SK-N-SH treated with all-trans-retinoic acid at 6 μM for 48 hours (cell line): ENCODE data around the gene CEP63.

Source experiments
- ATAC-seq: fragments of 200-7000 bp; cut with Tn5 transposase; 3 replicates; pipeline ENCODE4 v1.9.1; 2020; ENCODE audit warnings: mild to moderate bottlenecking, moderate library complexity
- ARNTL ChIP-seq: fragments of 450-650 bp; formaldehyde crosslinking; IDR thresholded peaks from 2 replicates; pipeline ENCODE4 v1.5.0; 2020; ENCODE audit warnings: low read depth, mild to moderate bottlenecking, moderate library complexity, borderline replicate concordance
- BACH2 ChIP-seq: fragments of 250-450 bp; sonication (Bioruptor Pico); IDR thresholded peaks from 2 replicates; pipeline ENCODE4 v1.9.0; 2021; ENCODE audit warnings: mild to moderate bottlenecking, borderline replicate concordance
- CREB5 ChIP-seq: fragments of 250-450 bp; sonication (Bioruptor Pico); IDR thresholded peaks from 2 replicates; pipeline ENCODE4 v1.5.1; 2020; ENCODE audit warnings: low read depth, mild to moderate bottlenecking, moderate library complexity
- CSDC2 ChIP-seq: fragments of 250-450 bp; sonication (Bioruptor Pico); IDR thresholded peaks from 2 replicates; pipeline ENCODE4 v1.5.0; 2020; ENCODE audit warnings: mild to moderate bottlenecking, moderate library complexity
- CSRNP3 ChIP-seq: fragments of 250-450 bp; sonication (Bioruptor Pico); IDR thresholded peaks from 2 replicates; pipeline ENCODE4 v1.5.1; 2021; ENCODE audit warnings: mild to moderate bottlenecking, moderate library complexity
- ESRRG ChIP-seq: fragments of 250-450 bp; sonication (Bioruptor Pico); IDR thresholded peaks from 2 replicates; pipeline ENCODE4 v1.6.1; 2021; ENCODE audit warnings: mild to moderate bottlenecking
- GLIS3 ChIP-seq: fragments of 250-450 bp; sonication (Bioruptor Pico); IDR thresholded peaks from 2 replicates; pipeline ENCODE4 v1.5.0; 2020; ENCODE audit warnings: mild to moderate bottlenecking, moderate library complexity
- OSR1 ChIP-seq: fragments of 250-450 bp; sonication (Bioruptor Pico); IDR thresholded peaks from 2 replicates; pipeline ENCODE4 v1.8.0; 2022; ENCODE audit warnings: moderate library complexity, mild to moderate bottlenecking, inconsistent platforms
- PATZ1 ChIP-seq: fragments of 250-450 bp; sonication (Bioruptor Pico); IDR thresholded peaks from 2 replicates; pipeline ENCODE4 v1.8.0; 2020; ENCODE audit warnings: mild to moderate bottlenecking, moderate library complexity, borderline replicate concordance
- POU6F1 ChIP-seq: fragments of 250-450 bp; sonication (Bioruptor Pico); IDR thresholded peaks from 2 replicates; pipeline ENCODE4 v1.8.0; 2021; ENCODE audit warnings: low read depth, mild to moderate bottlenecking, moderate library complexity, borderline replicate concordance
- RARB ChIP-seq: fragments of 250-450 bp; sonication (Bioruptor Pico); IDR thresholded peaks from 2 replicates; pipeline ENCODE4 v1.8.0; 2021; ENCODE audit warnings: mild to moderate bottlenecking, moderate library complexity
- SNAI2 ChIP-seq: fragments of 250-450 bp; sonication (Bioruptor Pico); IDR thresholded peaks from 2 replicates; pipeline ENCODE4 v1.5.0; 2020; ENCODE audit warnings: mild to moderate bottlenecking, moderate library complexity
- TCF4 ChIP-seq: fragments of 250-450 bp; sonication (Bioruptor Pico); IDR thresholded peaks from 2 replicates; pipeline ENCODE4 v1.8.0; 2021; ENCODE audit warnings: mild to moderate bottlenecking, moderate library complexity, borderline replicate concordance
- TOX ChIP-seq: fragments of 250-450 bp; sonication (Bioruptor Pico); IDR thresholded peaks from 2 replicates; pipeline ENCODE4 v1.8.0; 2021; ENCODE audit warnings: mild to moderate bottlenecking, moderate library complexity, borderline replicate concordance
- TSHZ2 ChIP-seq: fragments of 250-450 bp; sonication (Bioruptor Pico); IDR thresholded peaks from 2 replicates; pipeline ENCODE4 v1.5.0; 2020; ENCODE audit warnings: mild to moderate bottlenecking, moderate library complexity
- ZFP3 ChIP-seq: fragments of 250-450 bp; sonication (Bioruptor Pico); IDR thresholded peaks from 2 replicates; pipeline ENCODE4 v1.5.0; 2020; ENCODE audit warnings: mild to moderate bottlenecking, moderate library complexity
- ZFP30 ChIP-seq: fragments of 450-650 bp; formaldehyde crosslinking; IDR thresholded peaks from 2 replicates; pipeline ENCODE4 v1.5.0; 2022; ENCODE audit warnings: mild to moderate bottlenecking, moderate library complexity
- ZNF565 ChIP-seq: fragments of 450-650 bp; formaldehyde crosslinking; conservative IDR thresholded peaks from 2 replicates; pipeline ENCODE4 v1.5.0; 2020; ENCODE audit warnings: low read depth, mild to moderate bottlenecking, moderate library complexity
- ZNF70 ChIP-seq: fragments of 450-650 bp; formaldehyde crosslinking; IDR thresholded peaks from 2 replicates; pipeline ENCODE4 v1.5.0; 2020; ENCODE audit warnings: mild to moderate bottlenecking, moderate library complexity

The CEP63 gene

DNA sequence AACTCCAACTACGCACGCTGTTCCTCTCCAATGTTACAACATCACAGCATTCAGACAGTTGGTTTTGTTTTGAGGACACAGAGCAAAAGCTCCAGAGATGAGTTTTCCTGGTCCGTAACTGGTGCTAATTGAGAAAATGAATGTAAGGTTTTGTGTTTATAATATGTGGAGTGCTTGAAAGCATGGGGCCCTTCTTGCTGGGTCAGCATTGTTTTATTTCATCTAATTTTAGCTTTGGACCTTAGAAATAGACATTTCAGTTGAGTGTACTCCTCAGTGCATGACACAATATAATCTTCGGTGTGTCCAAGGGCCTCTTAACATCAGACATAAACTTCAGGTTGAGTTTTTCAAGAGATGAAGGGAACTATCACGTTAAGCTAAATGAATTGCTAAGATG lies 37.2 kb upstream of the CEP63 start:
- no peak for TF ChIP-seq ZFP3 (CRISPR knock-in tag)
- no peak for TF ChIP-seq ZFP30 (CRISPR knock-in tag)
- TF ChIP-seq OSR1 = no peak
- TF ChIP-seq GLIS3 (CRISPR knock-in tag) = no peak
- no peak for TF ChIP-seq ZNF565 (CRISPR knock-in tag)
- TF ChIP-seq CREB5 (CRISPR knock-in tag) = no peak
- TF ChIP-seq CSDC2 (CRISPR knock-in tag) = no peak
- TF ChIP-seq RARB (CRISPR knock-in tag) = no peak
- no peak for TF ChIP-seq SNAI2 (CRISPR knock-in tag)
- no peak for TF ChIP-seq TOX (CRISPR knock-in tag)
- TF ChIP-seq POU6F1 = no peak
- TF ChIP-seq ZNF70 (CRISPR knock-in tag) = no peak
- TF ChIP-seq CSRNP3 (CRISPR knock-in tag) = no peak
- TF ChIP-seq ESRRG (CRISPR knock-in tag) = no peak
- no peak for TF ChIP-seq ARNTL (CRISPR knock-in tag)
- no peak for TF ChIP-seq PATZ1 (CRISPR knock-in tag)
- no peak for ATAC-seq

- TF ChIP-seq CREB5 (CRISPR knock-in tag) (no peak), TCF4 (CRISPR knock-in tag) (no peak), CSRNP3 (CRISPR knock-in tag) (no peak), OSR1 (no peak), TSHZ2 (CRISPR knock-in tag) (no peak), CSDC2 (CRISPR knock-in tag) (no peak), ZNF70 (CRISPR knock-in tag) (no peak), ESRRG (CRISPR knock-in tag) (no peak), GLIS3 (CRISPR knock-in tag) (no peak), BACH2 (CRISPR knock-in tag) (no peak), TOX (CRISPR knock-in tag) (no peak), ZNF565 (CRISPR knock-in tag) (no peak)
- TF ChIP-seq, all 23 proteins: peak for 0
- peak; percentile 88 for ATAC-seq
Measured at GRCh38 chr3:134449277-134449676, 36.6 kb upstream of the CEP63 start.
